Panc1 (cell line): ENCODE data around the gene PNMA8A. TPM values are rescaled to one million over a fixed set of nuclear protein-coding genes. Genes with fewer than 3 reads are reported as not detected.

Source experiments
- ATAC-seq: fragments of 200-7000 bp; cut with Tn5 transposase; 2 replicates; pipeline ENCODE4 v1.9.1; 2020; ENCODE audit warnings: mild to moderate bottlenecking, moderate library complexity
- BruUV-seq: library from RNA; stranded (reverse); fragments of 400-500 nt; replicated peaks from 2 replicates; lab custom pipeline; 2021; lab: Mats Ljungman, UMichigan
- CTCF ChIA-PET: fragments of 300-600 bp; sonication (Branson Sonifier 250); formaldehyde crosslinking; loops from one replicate; lab custom pipeline; 2022; ENCODE audit warnings: antibody characterized with exemption; lab: Charles Lee
- POLR2A ChIA-PET: fragments of 300-600 bp; sonication (Branson Sonifier 250); formaldehyde crosslinking; loops from one replicate; lab custom pipeline; 2022; ENCODE audit warnings: antibody characterized with exemption; lab: Charles Lee
- DNase-seq: peaks from one replicate; pipeline ENCODE4 v3.0.0-alpha.2; 2010; ENCODE audit warnings: low read depth, low spot score
- H3K27ac ChIP-seq: 2 replicates; pipeline ENCODE4 v1.5.1; 2011; ENCODE audit warnings: mild to moderate bottlenecking, low read length, inconsistent platforms
- H3K27me3 ChIP-seq: fragments of 200-500 bp; sonication (Bioruptor generic); 2 replicates; pipeline ENCODE4 v1.6.0; 2014; ENCODE audit warnings: low read length, inconsistent platforms; ENCODE audit not compliant: control insufficient read depth, insufficient read depth
- H3K36me3 ChIP-seq: fragments of 200-500 bp; sonication (Bioruptor generic); 2 replicates; pipeline ENCODE4 v1.5.1; 2014; ENCODE audit warnings: inconsistent platforms, mild to moderate bottlenecking, low read length, moderate library complexity; ENCODE audit not compliant: control insufficient read depth, insufficient read depth
- H3K4me1 ChIP-seq: 2 replicates; pipeline ENCODE4 v1.5.1; 2011; ENCODE audit warnings: inconsistent platforms, mild to moderate bottlenecking, low read length, moderate library complexity; ENCODE audit not compliant: control insufficient read depth, insufficient read depth
- H3K4me3 ChIP-seq, 2 experiments: 2 replicates each; pipeline ENCODE4 v1.5.1; 2011 to 2012; ENCODE audit warnings: low read depth in 2 of 2, low read length in 2 of 2, mild to moderate bottlenecking in 2 of 2, inconsistent platforms in 1 of 2, moderate library complexity in 1 of 2
- H3K9me3 ChIP-seq: fragments of 200-500 bp; sonication (Bioruptor generic); 2 replicates; pipeline ENCODE4 v1.5.1; 2014; ENCODE audit warnings: low read depth, mild to moderate bottlenecking, inconsistent platforms, low read length, moderate library complexity; ENCODE audit not compliant: control insufficient read depth, insufficient read depth
- CTCF ChIP-seq: fragments of 450-650 bp; IDR thresholded peaks from 2 replicates; pipeline ENCODE4 v1.5.1; 2017; ENCODE audit warnings: mild to moderate bottlenecking
- POLR2AphosphoS5 ChIP-seq: IDR thresholded peaks from 2 replicates; pipeline ENCODE4 v1.6.1; 2012; ENCODE audit warnings: mild to moderate bottlenecking, low read depth, low read length, moderate library complexity
- REST ChIP-seq, 2 experiments: IDR thresholded peaks; 2 replicates each; pipeline ENCODE4 v1.6.1; 2011 to 2012; ENCODE audit warnings: low read depth in 2 of 2, control low read depth in 1 of 2, low read length in 1 of 2, mild to moderate bottlenecking in 1 of 2, moderate library complexity in 1 of 2; ENCODE audit not compliant: insufficient read depth in 1 of 2
- SIN3A ChIP-seq: IDR thresholded peaks from 2 replicates; pipeline ENCODE4 v1.6.1; 2012; ENCODE audit warnings: low read depth, mild to moderate bottlenecking, low read length, moderate library complexity, borderline replicate concordance; ENCODE audit not compliant: insufficient read depth
- TCF7L2 ChIP-seq: IDR thresholded peaks from 2 replicates; pipeline ENCODE4 v1.6.1; 2011; ENCODE audit warnings: mild to moderate bottlenecking, low read depth, low read length, inconsistent platforms
- in situ Hi-C: cut with HindIII; loops from 2 replicates; pipeline ENCODE4 v1.10.0; 2016; ENCODE audit warnings: low sequenced_read_pairs, low pct_unique_long_range_greater_than_20kb
- intact Hi-C: fragments of 100-400 bp; cut with micrococcal nuclease; formaldehyde crosslinking; loops from one replicate; pipeline ENCODE4 v1.10.0; 2022; ENCODE audit not compliant: unreplicated experiment
- total RNA-seq: library from RNA; stranded (reverse); gene quantifications from one replicate; pipeline ENCODE4 v1.2.1, GENCODE V29; 2021; ENCODE audit not compliant: unreplicated experiment

Gene PNMA8A
- total RNA-seq, 1 experiment from 2014 or later, result not detected

GRCh38 chr19:46487178-46487801 is 15.9 kb upstream of the PNMA8A start:
- H3K27me3 ChIP-seq, result no peaks in the 10 kb centered on the region
- no peaks in the 10 kb centered on the region for H3K9me3 ChIP-seq
- no peaks in the 10 kb centered on the region; the same call in 1 of the 2 replicates for H3K4me1 ChIP-seq
- no peak for DNase-seq
- POLR2A ChIA-PET, result no interaction called here
- no peak overlapping the region for H3K27ac ChIP-seq
- no peak for TF ChIP-seq TCF7L2
- no peak for TF ChIP-seq POLR2AphosphoS5
- no peak for TF ChIP-seq REST (IDR thresholded peaks at IDR 0.05; ENCODE audit: insufficient read depth in 1 of 2, low read depth in 2 of 2, low read length in 1 of 2)
- TF ChIP-seq CTCF, result no peak
- no peak for TF ChIP-seq SIN3A
- no TSS peak for BruUV-seq
- ATAC-seq, result 0 out of 2 replicates have a peak, but pooled peaks have one; percentile 11
- CTCF ChIA-PET, result no interaction called here
- peak overlapping the region; percentile 15 to 33; a peak in 3 of 4 replicates for H3K4me3 ChIP-seq
- in situ Hi-C loops (no loop called here), intact Hi-C loops (loop anchor here (2.0 kb wide), 1 partner anchor 92 kb away; no protein-coding TSS in a partner anchor)
- no peaks in the 10 kb centered on the region for H3K36me3 ChIP-seq

- DNase-seq, result no peak
- H3K27ac ChIP-seq, result no peak overlapping the region
- intact Hi-C loops, result loop anchor here (2.0 kb wide), 1 partner anchor 92 kb away; no protein-coding TSS in a partner anchor
- H3K4me3 ChIP-seq, result no peak overlapping the region
- H3K9me3 ChIP-seq, result no peaks in the 10 kb centered on the region
- POLR2A ChIA-PET, result no interaction called here
- H3K4me1 ChIP-seq, result no peaks in the 10 kb centered on the region; the same call in 1 of the 2 replicates
- no TSS peak for BruUV-seq
- no peaks in the 10 kb centered on the region for H3K27me3 ChIP-seq
- no peaks in the 10 kb centered on the region for H3K36me3 ChIP-seq
- TF ChIP-seq TCF7L2 (no peak), POLR2AphosphoS5 (no peak), SIN3A (no peak), CTCF (no peak), REST (IDR thresholded peaks at IDR 0.05; ENCODE audit: insufficient read depth in 1 of 2, low read depth in 2 of 2, low read length in 1 of 2) (no peak)
- CTCF ChIA-PET, result no interaction called here
- ATAC-seq, result no peak
- in situ Hi-C loops, result no loop called here
Observed at GRCh38 chr19:46486358-46486757, 15.0 kb upstream of the PNMA8A start.
